T follicular helper cell (primary cell): ENCODE results near the gene JMY.
"Not testable (repeated sequence)": the region's sequence is repeated elsewhere in the genome, so short reads cannot be mapped to it uniquely, and the experiment has no call there.

Experiments
- DNase-seq: peaks from one replicate; pipeline ENCODE4 v3.0.0-alpha.2; 2020; ENCODE audit warnings: low read depth

Gene JMY

DNA sequence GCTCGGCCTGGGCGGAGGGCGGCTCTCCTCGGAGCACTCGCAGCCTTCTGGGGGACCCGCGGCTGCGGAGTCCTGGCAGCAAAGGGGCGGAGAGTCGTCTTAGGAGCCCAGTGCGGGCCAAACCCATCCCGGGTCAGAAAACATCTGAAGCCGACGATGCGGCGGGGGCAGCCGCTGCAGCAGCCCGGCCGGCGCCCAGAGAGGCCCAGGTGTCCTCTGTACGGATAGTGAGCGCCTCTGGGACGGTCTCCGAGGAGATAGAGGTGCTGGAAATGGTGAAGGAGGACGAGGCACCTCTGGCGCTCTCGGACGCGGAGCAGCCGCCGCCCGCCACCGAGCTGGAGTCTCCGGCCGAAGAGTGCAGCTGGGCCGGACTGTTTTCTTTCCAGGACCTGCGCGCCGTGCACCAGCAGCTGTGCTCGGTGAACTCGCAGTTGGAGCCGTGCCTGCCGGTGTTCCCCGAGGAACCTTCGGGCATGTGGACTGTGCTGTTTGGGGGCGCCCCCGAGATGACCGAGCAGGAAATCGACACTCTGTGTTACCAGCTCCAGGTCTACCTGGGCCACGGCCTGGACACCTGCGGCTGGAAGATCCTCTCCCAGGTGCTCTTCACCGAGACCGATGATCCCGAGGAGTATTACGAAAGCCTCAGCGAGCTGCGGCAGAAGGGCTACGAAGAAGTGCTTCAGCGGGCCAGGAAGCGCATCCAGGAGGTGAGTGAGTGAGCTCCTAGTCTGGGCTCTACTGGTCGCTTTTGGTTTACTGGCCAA is 1.2 kb downstream of the JMY start:
- no peak for DNase-seq

DNA sequence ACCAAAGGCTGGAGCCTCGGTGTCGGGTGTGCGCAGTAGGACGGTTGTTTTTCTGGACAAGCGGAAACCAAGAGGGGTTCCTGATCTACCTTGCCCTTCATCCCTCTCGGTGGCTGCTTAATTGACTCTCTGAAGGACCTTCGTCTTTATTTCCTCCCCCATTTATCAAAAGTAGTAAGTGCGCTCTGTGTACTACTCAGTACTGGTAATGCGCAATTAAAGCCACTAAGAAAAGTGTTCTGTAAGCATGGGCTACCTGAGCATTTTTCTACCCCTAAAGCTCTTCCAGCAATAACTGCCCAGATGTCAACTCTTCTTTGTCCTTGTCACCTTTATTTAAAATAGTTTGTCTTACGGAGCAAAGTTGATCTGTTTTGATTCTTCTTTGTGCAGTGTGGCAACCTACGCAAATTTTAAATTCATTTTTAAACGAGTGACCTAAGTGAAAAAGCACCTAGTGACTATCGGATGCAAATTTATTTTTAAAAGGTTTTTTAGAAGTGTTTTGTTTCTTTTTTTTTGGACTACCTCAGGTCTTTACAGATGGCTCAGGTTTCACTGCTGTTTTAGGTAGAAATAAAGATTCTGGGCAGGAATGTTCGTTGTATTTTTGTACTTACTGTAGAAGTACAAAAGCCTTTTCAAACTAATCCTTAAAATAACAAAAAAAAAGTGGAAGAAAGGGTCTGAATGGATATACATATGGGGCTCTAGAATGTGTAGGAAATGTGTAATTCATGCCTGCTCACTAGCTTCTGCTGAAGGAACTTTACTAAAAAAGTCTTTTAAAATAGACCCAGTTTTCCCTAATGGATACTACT is 2.0 kb downstream of the JMY start:
- DNase-seq, result no peak

DNA sequence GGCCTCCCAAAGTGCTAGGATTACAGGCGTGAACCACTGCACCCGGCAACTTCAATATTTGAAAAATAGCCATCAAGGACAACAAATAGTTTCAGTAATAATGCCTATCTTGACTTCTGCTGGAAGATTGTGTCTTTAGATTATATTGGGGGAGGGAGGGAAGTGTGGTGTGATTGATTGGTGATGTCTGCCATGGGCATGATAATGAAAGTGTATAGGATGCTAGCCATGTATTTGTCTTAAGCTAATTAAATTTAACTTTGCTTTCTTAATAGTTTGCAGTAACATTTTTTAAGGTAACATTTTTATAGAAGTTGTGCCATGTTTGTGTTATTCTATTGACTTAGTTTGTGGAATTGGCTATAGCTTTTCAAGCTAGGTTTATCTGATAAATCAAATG is 4.6 kb downstream of the JMY start:
- no peak for DNase-seq

DNA sequence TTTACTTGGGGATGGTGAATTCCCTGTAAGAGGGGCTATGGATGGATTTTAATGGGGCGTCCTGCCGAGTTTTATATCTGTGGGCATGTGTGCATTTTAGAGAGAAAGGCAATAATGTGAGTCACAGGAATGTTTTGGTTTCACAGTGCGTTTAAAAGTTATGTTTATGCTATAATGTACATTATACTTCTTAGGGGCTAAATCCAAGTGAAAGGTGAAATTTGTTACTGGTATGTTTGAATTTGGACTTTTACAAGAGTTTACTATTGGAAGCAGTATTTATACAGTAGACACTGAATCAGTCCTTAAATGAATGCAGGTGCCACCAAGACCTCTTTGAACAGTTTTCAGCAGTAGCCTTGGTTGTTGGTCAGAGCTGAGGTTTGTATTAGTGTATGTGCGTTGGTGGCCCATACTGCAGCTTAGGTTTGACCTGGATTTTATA is 5.6 kb downstream of the JMY start:
- DNase-seq, result no peak

DNA sequence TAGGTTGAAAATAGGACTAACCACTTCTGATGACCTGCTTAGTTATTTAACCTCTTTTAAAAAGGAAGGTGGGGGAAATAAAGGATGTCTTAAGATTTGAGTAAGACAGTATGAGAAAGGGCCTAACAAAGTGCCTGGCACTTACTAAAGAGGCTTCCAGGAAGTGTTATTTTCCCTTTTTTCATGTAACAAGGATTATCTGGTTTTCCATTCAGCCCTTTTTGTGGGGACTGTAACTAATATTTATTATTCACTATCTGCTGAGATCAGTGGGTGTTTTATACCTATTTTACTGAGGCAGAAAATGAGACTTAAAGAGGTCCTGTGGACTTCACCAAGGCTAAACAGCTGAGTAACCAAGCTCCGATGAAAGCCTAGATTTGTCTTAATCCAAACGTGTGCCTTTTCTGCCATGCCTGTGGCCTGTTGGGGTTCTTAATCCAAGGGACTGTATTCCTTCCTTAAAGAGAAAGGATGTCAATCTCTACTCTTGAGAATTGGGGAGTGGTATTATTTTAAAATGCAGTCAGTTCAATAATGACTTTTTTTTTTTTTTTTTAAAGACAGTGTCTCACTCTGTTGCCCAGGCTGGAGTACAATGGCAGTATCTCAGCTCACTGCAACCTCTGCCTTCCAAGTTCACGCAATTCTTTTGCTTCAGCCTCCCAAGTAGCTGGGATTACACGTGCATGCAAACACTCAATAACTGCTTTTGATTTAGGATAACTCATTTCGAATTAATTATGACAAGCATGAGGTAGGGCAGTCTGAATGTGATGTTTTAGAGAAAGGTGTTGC is 6.5 kb downstream of the JMY start:
- DNase-seq, result no peak

DNA sequence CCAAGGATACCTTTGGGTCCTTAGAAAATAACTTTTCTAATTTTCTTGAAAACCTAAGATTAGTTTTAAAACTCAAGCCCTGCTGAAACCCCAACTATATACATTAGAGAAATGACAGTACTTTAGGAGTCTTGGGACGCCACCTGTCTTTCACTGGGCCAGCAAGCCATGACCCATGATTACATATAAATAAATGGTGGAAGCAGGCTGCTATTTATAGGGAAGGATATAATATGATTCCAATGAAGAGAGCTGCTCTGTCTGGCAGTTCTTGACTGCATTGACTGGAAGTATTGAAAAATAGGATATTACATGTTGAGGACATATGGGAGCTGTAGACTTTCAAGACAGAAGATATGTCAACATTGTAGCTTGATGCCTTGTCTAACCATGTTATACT is 7.3 kb downstream of the JMY start:
- DNase-seq, result no peak

DNA sequence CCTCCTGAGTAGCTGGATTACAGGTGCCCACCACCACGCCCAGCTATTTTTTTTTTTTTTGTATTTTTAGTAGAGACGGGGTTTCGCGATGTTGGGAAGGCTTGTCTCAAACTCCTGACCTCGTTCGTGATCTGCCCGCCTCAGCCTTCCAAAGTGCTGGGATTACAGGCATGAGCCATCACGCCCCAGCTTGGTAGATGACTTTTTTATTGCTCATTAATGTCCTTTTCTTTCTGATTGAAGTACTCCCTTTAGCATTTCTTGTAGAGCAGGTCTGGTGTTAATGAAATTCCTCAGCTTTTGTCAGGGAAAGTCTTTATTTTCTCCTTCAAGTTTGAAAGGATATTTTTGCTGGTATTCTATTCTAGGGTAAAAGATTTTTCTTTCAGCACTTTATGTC is 18.1 kb downstream of the JMY start:
- DNase-seq, result not testable (repeated sequence)

DNA sequence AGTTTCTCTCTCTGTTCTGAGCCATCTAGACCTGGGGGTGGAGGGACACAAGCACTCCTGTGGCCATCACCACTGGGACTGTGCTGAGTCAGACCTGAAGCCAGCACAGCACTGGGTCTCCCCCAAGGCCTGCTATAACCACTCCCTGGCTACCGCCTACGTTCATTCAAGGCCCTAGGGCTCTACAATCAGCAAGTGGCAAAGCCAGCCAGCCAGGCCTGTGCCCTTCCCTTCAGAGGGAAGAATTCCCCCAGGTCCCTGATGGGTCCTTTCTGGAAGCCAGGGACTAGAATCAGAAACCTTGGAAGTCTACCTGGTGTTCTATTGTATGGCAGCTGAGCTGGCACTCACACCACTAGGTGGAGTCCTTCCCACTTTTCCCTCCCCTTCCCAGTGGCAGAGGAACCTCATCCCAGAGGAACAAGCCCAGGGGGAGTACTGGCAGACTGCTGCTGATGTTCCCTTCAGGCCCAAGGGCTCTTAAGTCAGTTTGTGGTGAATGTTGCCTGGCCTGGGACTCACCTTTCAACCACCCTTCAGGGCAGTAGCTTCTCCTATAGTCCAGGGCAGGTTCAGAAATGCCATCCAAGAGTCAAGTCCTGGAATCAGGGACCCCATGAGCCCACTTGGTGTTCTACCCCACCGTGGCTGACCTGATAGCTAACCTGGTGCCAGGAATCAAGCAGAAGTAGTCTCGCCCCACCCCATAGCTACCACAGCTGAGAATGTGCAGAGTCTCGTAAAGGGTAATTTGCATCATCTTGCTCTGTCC is 20.0 kb downstream of the JMY start:
- DNase-seq, result no peak

DNA sequence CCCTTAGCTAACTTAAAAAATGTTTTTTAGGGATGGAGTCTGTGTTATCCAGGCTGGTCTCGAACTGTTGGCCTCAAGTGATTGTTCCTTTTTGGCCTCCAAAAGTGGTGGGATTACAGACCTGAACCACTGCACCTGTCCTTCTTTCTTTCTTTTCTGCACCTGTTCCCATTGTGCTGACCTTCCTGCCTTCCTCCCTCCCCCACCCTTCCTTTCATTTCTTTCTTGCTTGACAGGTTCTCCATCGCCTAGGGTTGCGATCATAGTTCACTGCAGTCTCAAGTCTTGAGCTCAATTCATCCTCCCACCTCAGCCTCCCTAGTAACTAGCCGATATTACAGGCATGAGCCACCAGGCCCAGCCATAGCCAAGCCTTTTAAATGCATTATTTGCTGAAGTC is 20.6 kb downstream of the JMY start:
- DNase-seq, result no peak

DNA sequence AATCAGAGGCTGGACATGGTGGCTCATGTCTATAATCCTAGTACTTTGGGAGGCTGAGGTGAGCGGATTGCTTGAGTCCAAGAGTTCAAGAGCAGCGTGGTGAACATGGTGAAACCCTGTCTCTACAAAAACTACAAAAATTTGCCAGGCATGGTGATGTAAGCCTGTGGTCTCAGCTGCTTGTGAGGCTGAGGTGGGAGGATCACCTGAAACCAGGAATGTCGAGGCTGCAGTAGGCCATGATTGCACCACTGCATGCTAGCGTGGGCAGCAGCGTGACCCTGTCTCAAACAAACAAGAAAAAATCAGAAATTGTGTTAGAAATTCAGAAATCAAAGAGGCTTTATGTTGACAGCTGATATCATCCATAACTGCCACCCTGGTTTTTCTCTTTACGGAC is 21.4 kb downstream of the JMY start:
- no peak for DNase-seq

DNA sequence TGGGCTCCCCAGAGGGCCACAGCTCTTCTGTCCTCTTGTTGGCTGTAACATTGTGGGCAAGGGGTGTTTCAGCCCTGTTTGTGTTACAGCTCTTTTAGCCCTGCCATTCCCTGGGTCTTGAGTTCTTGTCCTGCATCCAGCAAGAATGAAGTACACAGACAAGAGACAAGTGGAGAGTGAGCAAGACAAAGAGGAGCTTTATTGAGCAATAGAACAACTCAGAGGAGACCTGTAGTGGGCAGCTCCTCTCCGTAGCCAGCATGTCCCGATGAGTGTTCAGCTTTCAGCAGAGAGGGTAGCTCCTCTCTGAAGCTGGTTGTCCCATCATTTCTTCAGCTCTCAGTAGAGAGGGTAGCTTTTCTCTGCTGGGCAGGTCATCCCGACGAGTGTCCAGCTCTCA is 22.9 kb downstream of the JMY start:
- no peak for DNase-seq

DNA sequence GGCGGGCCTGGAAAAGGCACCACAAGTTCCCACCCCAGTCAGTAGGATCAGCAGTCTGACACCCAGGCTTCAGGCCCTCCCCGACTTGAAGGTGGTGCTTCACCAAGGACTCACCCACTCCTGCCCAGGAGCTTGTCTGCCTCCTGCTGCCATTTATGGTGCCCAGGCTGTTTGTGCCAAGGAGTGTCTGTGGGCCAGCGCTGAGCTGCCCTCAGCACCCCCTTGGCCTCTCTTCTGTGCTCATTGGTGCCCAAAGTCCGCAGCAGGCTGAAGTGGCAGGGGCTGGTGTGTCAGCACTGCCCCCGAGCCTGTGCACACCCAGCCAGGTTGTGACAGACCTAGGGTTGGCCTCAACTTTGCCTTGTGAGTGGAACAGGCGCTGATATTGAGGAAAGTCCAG is 23.5 kb downstream of the JMY start:
- DNase-seq, result no peak

DNA sequence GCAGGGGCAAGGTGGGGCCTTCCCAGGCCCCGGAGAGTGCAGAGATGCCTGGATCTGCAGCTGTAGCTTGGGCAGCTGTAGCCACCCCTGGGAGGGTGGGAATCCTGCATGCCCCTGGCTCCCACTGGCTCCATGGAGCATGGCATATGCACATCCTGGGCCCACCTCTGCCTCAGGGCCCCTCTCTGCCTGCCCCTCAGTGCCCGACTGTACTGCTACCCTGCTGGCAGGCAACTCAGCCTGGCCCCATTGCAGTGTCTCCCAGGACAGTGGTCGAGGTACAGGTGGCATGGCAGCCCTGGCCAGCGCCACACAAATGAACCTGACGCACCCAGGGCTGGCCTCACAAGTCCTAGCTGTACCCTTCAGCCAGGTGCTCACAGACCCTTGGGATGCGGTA is 23.9 kb downstream of the JMY start:
- no peak for DNase-seq

DNA sequence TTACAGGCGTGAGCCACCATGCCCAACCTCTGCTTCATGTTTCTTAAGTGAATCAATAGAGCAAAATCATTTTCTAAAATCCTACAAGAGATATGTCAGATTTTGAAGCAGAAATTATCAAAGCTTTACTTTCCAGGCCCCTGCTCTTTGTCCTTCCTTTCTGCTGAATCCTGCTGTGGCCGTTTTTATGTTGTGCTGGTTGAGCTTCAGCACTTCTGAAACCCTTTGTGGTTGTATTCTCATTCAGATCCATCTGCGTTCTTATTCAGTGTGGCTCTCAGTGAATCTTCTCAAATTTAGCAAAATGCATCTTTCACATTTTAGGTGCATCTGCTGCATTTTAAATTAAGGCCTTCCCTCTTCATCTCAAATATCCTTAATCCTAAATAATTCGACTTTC is 26.0 kb downstream of the JMY start:
- no peak for DNase-seq

DNA sequence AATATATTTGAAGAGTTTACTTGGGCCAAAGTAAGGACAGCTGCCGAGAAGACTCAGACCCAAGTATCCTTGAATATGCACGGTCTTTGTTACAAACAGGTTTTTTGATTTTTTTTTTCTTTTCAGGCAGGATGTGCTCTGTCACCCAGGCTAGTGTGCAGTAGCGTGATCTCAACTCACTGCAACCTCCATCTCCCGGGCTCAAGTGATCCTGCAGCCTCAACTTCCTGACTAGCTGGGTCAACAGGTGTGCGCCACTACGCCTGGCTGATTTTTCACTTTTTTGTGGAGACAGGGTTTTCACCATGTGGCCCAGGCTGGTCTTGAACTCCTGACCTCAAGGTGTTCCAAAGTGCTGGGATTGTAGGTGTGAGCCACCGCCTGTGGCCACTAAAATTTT is 27.4 kb downstream of the JMY start:
- no peak for DNase-seq

DNA sequence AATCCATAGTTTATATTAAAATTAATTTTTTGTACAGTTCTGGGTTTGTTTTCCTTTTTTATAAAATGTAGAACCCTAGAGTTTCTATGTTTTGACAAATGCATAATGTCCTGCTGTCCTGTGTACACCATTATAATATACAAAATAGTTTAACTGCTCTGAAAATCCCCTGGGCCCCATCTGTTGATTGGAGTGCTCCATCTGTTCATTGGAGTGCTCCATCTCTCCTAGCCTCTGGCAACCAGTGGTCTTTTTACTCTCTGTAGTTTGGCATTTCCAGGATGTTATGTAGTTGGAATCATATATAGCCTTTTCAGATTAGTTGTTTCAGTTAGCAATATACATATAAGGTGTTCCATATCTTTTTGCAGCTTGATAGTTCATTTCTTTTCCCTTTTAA is 31.2 kb downstream of the JMY start:
- DNase-seq, result no peak

DNA sequence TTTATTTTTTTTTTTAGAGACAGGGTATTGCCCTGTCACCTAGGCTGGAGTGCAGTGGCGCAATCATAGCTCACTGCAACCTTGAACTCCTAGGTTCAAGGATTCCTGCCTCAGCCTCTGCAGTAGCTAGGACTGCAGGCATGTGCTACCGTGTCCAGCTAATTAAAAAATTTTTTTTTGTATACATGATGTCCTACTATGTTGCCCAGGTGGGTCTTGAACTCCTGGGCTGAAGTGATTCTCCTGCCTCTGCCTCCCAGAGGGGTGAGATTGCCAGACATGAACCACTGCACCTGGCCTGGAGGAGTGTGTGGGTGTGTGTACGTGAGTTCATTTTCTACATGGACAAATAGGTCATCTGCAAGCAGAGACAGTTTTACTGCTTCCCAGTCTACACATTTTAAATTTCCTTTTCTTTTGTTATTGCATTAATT is 33.8 kb downstream of the JMY start:
- no peak for DNase-seq

DNA sequence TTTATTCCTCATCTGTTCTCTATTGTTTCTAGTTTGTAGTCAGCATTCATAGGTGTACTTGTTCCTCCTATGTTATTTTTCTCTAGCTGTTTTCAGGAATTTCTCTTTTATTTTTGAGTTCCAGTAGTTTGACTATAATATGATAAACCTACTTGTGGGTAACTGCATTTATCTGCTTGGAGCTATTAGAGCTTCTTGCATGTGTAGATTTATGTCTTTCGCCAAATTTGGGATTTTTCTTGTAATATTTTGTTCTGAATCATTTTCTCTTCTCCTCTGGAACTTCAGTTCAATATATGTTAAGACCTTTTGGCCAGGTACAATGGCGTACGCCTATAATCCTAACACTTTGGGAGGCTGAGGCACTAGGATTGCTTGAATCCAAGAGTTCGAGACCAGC is 37.4 kb downstream of the JMY start:
- DNase-seq, result no peak

DNA sequence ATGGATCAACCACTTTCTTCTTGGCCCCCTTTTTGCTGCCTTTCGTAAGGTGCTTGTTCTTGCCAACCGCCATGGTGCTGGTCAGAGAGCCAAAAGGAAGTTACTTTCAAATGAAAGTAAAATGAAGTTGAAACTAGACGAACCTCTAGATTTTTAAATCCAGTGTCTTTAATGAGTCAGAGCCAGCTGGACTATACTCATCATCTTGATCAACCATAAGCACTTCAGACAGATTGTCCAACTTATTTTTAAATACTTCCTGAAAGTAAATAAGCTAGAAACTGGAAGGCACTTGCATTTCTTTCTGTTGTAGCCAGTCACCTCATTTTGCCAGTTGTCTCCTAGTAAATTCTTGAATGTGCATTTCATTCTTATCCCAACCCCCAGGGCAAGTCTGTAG is 48.9 kb downstream of the JMY start:
- DNase-seq, result no peak

DNA sequence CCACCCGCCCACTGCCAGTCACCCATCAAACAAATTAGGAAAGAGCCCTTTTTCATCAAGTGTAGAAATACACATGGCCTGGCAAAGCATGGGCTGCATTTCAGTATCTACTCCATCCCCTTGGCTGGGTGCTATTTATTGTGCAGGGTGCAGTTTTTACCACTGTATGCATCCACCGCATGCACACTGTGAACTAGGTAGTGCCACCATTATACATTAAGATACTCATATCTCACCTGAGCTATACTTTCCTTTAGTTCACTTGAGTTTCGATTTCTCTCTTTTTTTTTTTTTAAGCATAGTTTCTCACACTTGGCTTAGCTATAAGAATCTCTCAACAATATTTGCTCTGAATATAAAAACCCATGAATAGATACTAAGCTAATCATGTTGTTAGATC is 49.4 kb downstream of the JMY start:
- DNase-seq, result no peak

DNA sequence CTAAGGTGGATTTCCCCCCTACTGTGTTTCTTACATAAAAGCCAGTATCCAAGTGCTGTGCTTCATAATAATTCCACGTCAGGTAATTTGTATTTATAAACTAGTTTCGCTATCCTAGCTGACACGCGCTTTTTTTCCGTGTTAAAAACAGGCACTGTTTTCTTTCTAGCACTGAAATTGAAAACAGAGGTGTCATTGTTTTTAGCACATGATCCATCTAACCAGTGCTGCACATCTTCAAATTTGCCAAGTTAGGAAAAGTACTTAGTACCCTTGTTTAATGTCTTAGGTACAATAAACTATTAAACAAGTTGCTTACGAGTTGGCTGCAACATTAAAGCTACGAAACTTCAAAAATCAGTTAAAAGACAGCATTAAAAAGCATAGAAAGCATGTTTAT is 49.9 kb downstream of the JMY start:
- no peak for DNase-seq

DNA sequence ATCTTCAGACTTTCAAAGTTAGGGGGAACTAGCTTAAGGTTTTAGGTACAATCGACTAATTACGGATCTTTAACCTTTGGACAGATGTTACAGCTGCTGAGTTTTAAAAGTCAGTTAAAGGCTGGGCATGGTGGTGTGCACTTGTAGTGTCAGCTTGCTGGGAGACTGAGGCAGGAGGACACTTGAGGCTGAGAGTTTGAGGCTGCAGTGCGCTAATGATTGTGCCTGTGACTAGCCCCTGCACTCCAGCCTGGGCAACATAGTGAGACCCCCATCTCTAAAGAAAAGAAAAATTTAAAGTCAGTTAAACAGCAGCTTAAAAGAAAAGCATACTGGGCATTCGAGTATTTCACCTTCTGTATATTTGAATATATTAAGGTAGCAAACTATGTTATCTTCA is 51.4 kb downstream of the JMY start:
- no peak for DNase-seq
